Measurements from ENCODE around the gene CUX1.

DNA sequence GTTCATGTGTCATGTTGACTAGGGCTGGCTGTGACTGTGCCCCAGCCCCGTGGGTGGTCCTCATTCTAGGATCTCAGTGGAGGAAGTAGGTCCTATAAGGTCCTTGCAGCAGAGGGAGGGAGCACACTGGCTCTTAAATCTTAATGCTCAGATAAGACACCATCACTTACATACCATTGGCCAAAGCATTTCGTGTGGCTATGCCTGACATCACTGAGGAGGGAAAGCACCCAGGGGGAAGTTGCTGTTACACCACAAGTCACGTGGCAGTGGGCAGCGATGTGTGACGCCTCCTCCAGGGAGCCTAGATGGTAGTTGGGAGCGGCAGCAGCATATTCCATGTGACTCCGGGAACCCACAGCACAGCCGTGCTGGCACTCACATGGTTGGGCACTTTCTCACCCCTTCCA, 244.6 kb downstream of the CUX1 start:
- TF ChIP-seq, protein P1, sequence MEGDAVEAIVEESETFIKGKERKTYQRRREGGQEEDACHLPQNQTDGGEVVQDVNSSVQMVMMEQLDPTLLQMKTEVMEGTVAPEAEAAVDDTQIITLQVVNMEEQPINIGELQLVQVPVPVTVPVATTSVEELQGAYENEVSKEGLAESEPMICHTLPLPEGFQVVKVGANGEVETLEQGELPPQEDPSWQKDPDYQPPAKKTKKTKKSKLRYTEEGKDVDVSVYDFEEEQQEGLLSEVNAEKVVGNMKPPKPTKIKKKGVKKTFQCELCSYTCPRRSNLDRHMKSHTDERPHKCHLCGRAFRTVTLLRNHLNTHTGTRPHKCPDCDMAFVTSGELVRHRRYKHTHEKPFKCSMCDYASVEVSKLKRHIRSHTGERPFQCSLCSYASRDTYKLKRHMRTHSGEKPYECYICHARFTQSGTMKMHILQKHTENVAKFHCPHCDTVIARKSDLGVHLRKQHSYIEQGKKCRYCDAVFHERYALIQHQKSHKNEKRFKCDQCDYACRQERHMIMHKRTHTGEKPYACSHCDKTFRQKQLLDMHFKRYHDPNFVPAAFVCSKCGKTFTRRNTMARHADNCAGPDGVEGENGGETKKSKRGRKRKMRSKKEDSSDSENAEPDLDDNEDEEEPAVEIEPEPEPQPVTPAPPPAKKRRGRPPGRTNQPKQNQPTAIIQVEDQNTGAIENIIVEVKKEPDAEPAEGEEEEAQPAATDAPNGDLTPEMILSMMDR (IDR thresholded peaks at IDR 0.05): no peak
- TF ChIP-seq EZH2 (IDR thresholded peaks at IDR 0.05) (no peak), EZH2phosphoT487 (IDR thresholded peaks at IDR 0.05) (no peak)

All from neural progenitor cell (in vitro differentiated cells).